Liver (tissue), 9 donors: ENCODE data around the gene VPS39. TPM values are rescaled to one million over a fixed set of nuclear protein-coding genes. Genes with fewer than 3 reads are reported as not detected.

Source experiments
- DNase-seq: peaks from one replicate; pipeline ENCODE4 v3.0.0-alpha.2; 2017; ENCODE audit warnings: low spot score
- H3K27ac ChIP-seq, 2 donors: one replicate each; pipeline ENCODE4 v1.7.0; 2013; ENCODE audit warnings: inconsistent platforms in 2 of 2, low read length in 2 of 2, control low read depth in 1 of 2, low read depth in 1 of 2, mild to moderate bottlenecking in 1 of 2
- H3K27me3 ChIP-seq, 4 donors: one replicate each; pipeline versions ENCODE4 v1.6.1 to v1.7.0; 2013; ENCODE audit warnings: low read length in 3 of 4, inconsistent platforms in 1 of 4, mild to moderate bottlenecking in 1 of 4, moderate library complexity in 1 of 4; ENCODE audit not compliant: control insufficient read depth in 4 of 4, insufficient read depth in 4 of 4
- H3K36me3 ChIP-seq, 4 donors: one replicate each; pipeline versions ENCODE4 v1.6.1 to v1.7.0; 2013; ENCODE audit warnings: low read length in 3 of 4, mild to moderate bottlenecking in 3 of 4, low read depth in 1 of 4, moderate library complexity in 1 of 4; ENCODE audit not compliant: control insufficient read depth in 4 of 4, insufficient read depth in 3 of 4
- H3K4me1 ChIP-seq, 4 donors: one replicate each; pipeline versions ENCODE4 v1.6.1 to v1.7.0; 2013; ENCODE audit warnings: low read length in 3 of 4, mild to moderate bottlenecking in 3 of 4, moderate library complexity in 1 of 4; ENCODE audit not compliant: control insufficient read depth in 4 of 4, insufficient read depth in 4 of 4
- H3K4me3 ChIP-seq, 3 donors: one replicate each; pipeline versions ENCODE4 v1.6.1 to v1.7.0; 2013; ENCODE audit warnings: low read length in 3 of 3, control low read depth in 1 of 3, low read depth in 1 of 3, mild to moderate bottlenecking in 1 of 3
- H3K9ac ChIP-seq, 2 donors: one replicate each; pipeline ENCODE4 v1.7.0; 2013; ENCODE audit warnings: low read length in 2 of 2, mild to moderate bottlenecking in 2 of 2, moderate library complexity in 2 of 2, control low read depth in 1 of 2, low read depth in 1 of 2
- H3K9me3 ChIP-seq, 4 donors: one replicate each; pipeline versions ENCODE4 v1.6.1 to v1.7.0; 2013; ENCODE audit warnings: low read length in 3 of 4; ENCODE audit not compliant: control insufficient read depth in 4 of 4
- ATF3 ChIP-seq: IDR thresholded peaks from 2 replicates; pipeline ENCODE4 v1.6.1; 2016; ENCODE audit warnings: antibody characterized with exemption
- CTCF ChIP-seq: fragments of 150-350 bp; IDR thresholded peaks from 2 replicates; pipeline ENCODE4 v1.5.1; 2017; ENCODE audit warnings: improper control_type of control experiment, low read depth, low read length; ENCODE audit not compliant: missing input control
- FOXA1 ChIP-seq: IDR thresholded peaks from 2 replicates; pipeline ENCODE4 v1.6.1; 2016; ENCODE audit warnings: antibody characterized with exemption
- FOXA2 ChIP-seq: IDR thresholded peaks from 2 replicates; pipeline ENCODE4 v1.6.1; 2016; ENCODE audit warnings: antibody characterized with exemption
- GABPA ChIP-seq, 2 donors: IDR thresholded peaks in 1 of 2; conservative IDR thresholded peaks in 1 of 2; 2 replicates each; pipeline ENCODE4 v1.6.1; 2016; ENCODE audit warnings: antibody characterized with exemption in 2 of 2, mild to moderate bottlenecking in 1 of 2, moderate library complexity in 1 of 2
- HNF4G ChIP-seq: IDR thresholded peaks from 2 replicates; pipeline ENCODE4 v1.6.1; 2016; ENCODE audit warnings: antibody characterized with exemption
- JUND ChIP-seq, 2 donors: IDR thresholded peaks; 2 replicates each; pipeline ENCODE4 v1.6.1; 2016; ENCODE audit warnings: antibody characterized with exemption in 2 of 2
- RAD21 ChIP-seq, 2 donors: IDR thresholded peaks; 2 replicates each; pipeline ENCODE4 v1.6.1; 2016; ENCODE audit warnings: antibody characterized with exemption in 2 of 2, mild to moderate bottlenecking in 2 of 2
- SP1 ChIP-seq: IDR thresholded peaks from 2 replicates; pipeline ENCODE4 v1.6.1; 2018; ENCODE audit warnings: antibody characterized with exemption, mild to moderate bottlenecking
- TAF1 ChIP-seq: conservative IDR thresholded peaks from 2 replicates; pipeline ENCODE4 v1.6.1; 2016; ENCODE audit warnings: antibody characterized with exemption, mild to moderate bottlenecking
- YY1 ChIP-seq: IDR thresholded peaks from 2 replicates; pipeline ENCODE4 v1.6.1; 2016; ENCODE audit warnings: antibody characterized with exemption, mild to moderate bottlenecking
- ZBTB33 ChIP-seq: IDR thresholded peaks from 2 replicates; pipeline ENCODE4 v1.6.1; 2016; ENCODE audit warnings: antibody characterized with exemption
- WGBS: extraction: QIAGEN DNeasy Blood & Tissue Kit; methylation state at CpG from one replicate; pipeline ENCODE4 v1.1.7; 2013; 5-methylcytosine and 5-hydroxymethylcytosine counted together
- polyA plus RNA-seq, 2 donors: library from polyadenylated mRNA; stranded (reverse) in 1 of 2; unstranded in 1 of 2; fragments of 200-250 nt in 1 of 2; fragments of >200 nt in 1 of 2; fragmentation: Nextera tagmentation in 1 of 2; extraction: Ambion mirVana in 1 of 2; gene quantifications; one replicate each; pipeline versions ENCODE4 v1.2.1 to v1.2.3, GENCODE V29; 2013 to 2015
- total RNA-seq, 2 donors: library from RNA; depleted of rRNA; stranded (reverse); fragments of >200 nt; gene quantifications; one replicate each; pipeline ENCODE4 v1.2.3, GENCODE V29; 2014
- TF ChIP-seq, protein P1 (sequence below): IDR thresholded peaks from 2 replicates; pipeline ENCODE4 v1.6.1; 2016; ENCODE audit warnings: antibody characterized with exemption, mild to moderate bottlenecking
- TF ChIP-seq, protein P2 (sequence below): IDR thresholded peaks from 2 replicates; pipeline ENCODE4 v1.6.1; 2016; ENCODE audit warnings: antibody characterized with exemption
- donor health status: healthy.
- donor health status: healthy.
- donor health status: healthy.
- donor health status: healthy.
- donor health status: healthy.

The VPS39 gene
- total and polyA plus RNA-seq, 4 donors, result 11.1 to 41.2 (median 16.8) TPM

DNA sequence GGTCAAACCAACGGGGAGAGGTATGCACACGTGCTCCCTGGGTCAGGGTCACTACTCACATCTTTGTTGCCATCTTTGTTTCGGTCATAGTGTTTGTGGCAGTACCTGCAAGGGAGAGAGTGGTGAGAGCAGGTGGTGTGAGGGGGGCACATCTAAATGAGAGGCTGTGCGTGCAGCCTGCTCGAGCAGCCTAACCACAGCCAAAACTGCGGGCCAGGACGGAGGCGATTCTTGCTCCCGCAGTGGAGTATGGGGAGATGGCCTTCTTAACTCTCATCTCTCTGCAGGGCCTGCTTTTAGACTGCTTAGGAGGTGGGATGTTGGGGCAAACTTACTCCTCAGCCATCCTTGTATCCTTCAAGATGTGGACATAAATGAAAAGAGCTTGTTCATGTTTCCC lies 44.8 kb downstream of the VPS39 start:
- Histone ChIP-seq H3K9ac (no peak overlapping the region), H3K4me3 (no peak overlapping the region)
- WGBS, result 97% methylated on average over 9 of the region's 9 CpGs

More for the DNA sequence above, 44.8 kb downstream of the VPS39 start:
- H3K9me3 ChIP-seq, result no peaks in the 10 kb centered on the region
- TF ChIP-seq ZBTB33 (no peak), TAF1 (no peak), FOXA2 (no peak), JUND (IDR thresholded peaks at IDR 0.05) (no peak), GABPA (IDR thresholded peaks at IDR 0.05 in 1 of 2, conservative IDR thresholded peaks at IDR 0.05 in 1 of 2) (no peak), SP1 (no peak), CTCF (no peak), HNF4G (no peak), ATF3 (no peak), YY1 (no peak), FOXA1 (no peak), RAD21 (IDR thresholded peaks at IDR 0.05) (no peak)
- TF ChIP-seq, protein P1, sequence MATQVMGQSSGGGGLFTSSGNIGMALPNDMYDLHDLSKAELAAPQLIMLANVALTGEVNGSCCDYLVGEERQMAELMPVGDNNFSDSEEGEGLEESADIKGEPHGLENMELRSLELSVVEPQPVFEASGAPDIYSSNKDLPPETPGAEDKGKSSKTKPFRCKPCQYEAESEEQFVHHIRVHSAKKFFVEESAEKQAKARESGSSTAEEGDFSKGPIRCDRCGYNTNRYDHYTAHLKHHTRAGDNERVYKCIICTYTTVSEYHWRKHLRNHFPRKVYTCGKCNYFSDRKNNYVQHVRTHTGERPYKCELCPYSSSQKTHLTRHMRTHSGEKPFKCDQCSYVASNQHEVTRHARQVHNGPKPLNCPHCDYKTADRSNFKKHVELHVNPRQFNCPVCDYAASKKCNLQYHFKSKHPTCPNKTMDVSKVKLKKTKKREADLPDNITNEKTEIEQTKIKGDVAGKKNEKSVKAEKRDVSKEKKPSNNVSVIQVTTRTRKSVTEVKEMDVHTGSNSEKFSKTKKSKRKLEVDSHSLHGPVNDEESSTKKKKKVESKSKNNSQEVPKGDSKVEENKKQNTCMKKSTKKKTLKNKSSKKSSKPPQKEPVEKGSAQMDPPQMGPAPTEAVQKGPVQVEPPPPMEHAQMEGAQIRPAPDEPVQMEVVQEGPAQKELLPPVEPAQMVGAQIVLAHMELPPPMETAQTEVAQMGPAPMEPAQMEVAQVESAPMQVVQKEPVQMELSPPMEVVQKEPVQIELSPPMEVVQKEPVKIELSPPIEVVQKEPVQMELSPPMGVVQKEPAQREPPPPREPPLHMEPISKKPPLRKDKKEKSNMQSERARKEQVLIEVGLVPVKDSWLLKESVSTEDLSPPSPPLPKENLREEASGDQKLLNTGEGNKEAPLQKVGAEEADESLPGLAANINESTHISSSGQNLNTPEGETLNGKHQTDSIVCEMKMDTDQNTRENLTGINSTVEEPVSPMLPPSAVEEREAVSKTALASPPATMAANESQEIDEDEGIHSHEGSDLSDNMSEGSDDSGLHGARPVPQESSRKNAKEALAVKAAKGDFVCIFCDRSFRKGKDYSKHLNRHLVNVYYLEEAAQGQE, result no peak
- TF ChIP-seq, protein P2, sequence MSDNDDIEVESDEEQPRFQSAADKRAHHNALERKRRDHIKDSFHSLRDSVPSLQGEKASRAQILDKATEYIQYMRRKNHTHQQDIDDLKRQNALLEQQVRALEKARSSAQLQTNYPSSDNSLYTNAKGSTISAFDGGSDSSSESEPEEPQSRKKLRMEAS, result no peak
- H3K27me3 ChIP-seq, result no peaks in the 10 kb centered on the region
- DNase-seq, result no peak
- no peak overlapping the region for H3K27ac ChIP-seq
- H3K4me1 ChIP-seq, result no peaks in the 10 kb centered on the region
- peaks cover 23 to 93% (median 85%) of the 10 kb centered on the region in 4 donors for H3K36me3 ChIP-seq
